GM10266 (cell line): ENCODE results near the gene FAM180A.

Experiments used
- DNase-seq: peaks from one replicate; pipeline ENCODE4 v3.0.0; 2012; ENCODE audit errors: extremely low spot score
- CTCF ChIP-seq: IDR thresholded peaks from 2 replicates; pipeline ENCODE4 v1.5.1; 2012; ENCODE audit warnings: mild to moderate bottlenecking, low read depth; ENCODE audit not compliant: control insufficient read depth, insufficient read depth; ENCODE audit errors: missing control alignments

FAM180A gene

GRCh38 chr7:135771961-135772638 lies 23.5 kb upstream of the FAM180A start:
- TF ChIP-seq CTCF: no peak
- no peak for DNase-seq

GRCh38 chr7:135771051-135771450 lies 22.4 kb upstream of the FAM180A start:
- TF ChIP-seq CTCF: no peak
- no peak for DNase-seq

GRCh38 chr7:135770139-135770710 lies 21.6 kb upstream of the FAM180A start:
- DNase-seq: no peak
- no peak for TF ChIP-seq CTCF

GRCh38 chr7:135769005-135769802 lies 20.6 kb upstream of the FAM180A start:
- DNase-seq: no peak
- no peak for TF ChIP-seq CTCF

GRCh38 chr7:135768467-135768866 lies 19.9 kb upstream of the FAM180A start:
- DNase-seq: no peak
- TF ChIP-seq CTCF: no peak

- no peak for DNase-seq
- TF ChIP-seq CTCF: no peak
Observed at GRCh38 chr7:135768064-135768463, 19.5 kb upstream of the FAM180A start.

GRCh38 chr7:135763261-135763660 lies 14.6 kb upstream of the FAM180A start:
- TF ChIP-seq CTCF: no peak
- no peak for DNase-seq
